Measurements from ENCODE around the gene CFAP251. TPM values are rescaled to one million over a fixed set of nuclear protein-coding genes. Genes with fewer than 3 reads are reported as not detected.

Gene CFAP251
- total RNA-seq, 4 donors from 2014 or later, result 4.6 to 18.5 (median 9.6) TPM

- no peak for TF ChIP-seq CTCF (IDR thresholded peaks at IDR 0.05; ENCODE audit: low read depth)
Observed at GRCh38 chr12:121986489-121987245, 68.3 kb downstream of the CFAP251 start.

DNA sequence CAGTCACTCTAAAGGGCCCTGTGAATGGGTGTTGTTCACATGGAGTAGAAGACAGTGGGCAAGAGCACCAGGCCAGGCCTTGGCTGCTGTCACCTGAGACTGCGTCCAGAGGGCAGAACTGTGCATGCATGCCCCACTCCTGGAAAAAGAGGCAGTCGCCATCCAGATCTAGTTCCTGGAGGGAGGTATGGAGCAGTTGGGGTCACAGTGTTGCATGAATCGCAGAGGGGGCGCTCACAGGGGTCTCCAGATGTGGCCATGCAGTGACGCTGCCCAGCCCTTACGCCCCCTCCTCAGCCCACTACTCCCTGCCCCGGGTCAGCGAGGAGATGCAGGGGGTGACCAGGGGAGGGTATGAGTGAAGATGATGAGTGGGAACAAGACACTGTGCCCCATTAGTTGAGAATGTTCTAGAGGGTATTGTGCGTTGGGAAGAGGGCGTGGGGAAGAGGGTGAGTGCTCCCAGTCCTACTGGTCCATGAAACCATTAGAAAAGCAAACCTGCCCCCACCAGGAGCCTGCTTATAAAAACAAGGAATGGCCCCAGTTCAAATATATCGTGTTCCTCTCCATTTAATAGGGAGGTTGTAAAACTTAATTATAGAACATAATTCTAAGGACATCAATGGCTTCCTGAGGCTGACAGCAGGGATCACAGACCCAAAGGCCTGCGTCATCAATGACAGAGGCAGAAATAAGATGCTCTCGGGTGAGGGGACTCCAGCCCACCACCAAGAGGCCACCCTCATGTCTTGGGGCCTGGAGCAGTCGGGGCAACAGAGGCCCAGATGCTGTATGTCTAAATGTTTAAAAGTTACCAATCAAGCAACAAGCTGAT lies 71.1 kb downstream of the CFAP251 start:
- TF ChIP-seq CTCF (IDR thresholded peaks at IDR 0.05; ENCODE audit: low read depth), result no peak

- TF ChIP-seq CTCF (IDR thresholded peaks at IDR 0.05; ENCODE audit: low read depth), result no peak
Observed at GRCh38 chr12:121990114-121990647, 71.8 kb downstream of the CFAP251 start.

DNA sequence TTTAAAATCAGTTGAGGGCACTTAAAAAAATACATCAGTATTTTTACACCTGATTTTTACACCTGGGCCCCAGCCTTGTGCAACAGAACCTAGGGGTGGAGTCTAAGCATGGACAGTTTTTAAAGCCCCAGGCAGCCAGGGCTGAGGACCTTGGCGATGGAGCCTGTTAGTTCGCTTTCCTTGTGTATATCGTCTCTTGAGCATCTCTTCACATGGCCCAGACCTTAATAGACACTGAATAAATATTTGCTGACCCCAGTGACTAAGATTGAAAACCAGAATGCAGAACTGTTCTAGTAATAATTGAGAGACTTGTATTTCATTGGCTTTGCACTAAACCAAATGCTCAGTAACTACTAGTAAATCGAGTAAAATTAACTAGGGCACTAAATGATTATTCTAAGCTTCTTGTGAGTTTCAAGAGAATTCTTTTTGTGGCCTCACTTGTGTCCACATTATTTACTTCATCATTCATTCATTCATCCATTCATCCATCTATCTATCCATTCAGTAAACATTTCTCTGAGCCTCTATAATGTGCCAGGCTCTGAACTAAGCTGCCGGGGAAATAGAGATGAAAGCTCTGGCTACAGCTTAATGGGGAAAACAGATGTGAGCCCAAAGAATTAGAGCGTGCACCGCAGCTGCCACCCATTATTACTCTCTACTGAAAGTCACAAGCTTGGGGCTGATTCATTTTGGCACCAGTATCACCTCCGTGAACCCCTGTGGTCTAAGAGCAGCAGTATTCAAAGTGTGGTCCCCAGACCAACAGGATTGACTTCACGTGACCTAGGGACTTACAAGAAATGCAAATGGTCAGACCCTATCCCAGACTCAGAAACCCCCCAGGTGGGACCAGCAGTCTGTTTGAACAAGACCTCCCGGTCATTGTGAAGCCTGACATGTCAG lies 72.6 kb downstream of the CFAP251 start:
- no peak for TF ChIP-seq CTCF (IDR thresholded peaks at IDR 0.05; ENCODE audit: low read depth)

GRCh38 chr12:121992059-121992879 lies 73.9 kb downstream of the CFAP251 start:
- no peak for TF ChIP-seq CTCF (IDR thresholded peaks at IDR 0.05; ENCODE audit: low read depth)

Data from subcutaneous adipose tissue (tissue), 4 donors.